NCI-H345 (cell line): Measurements from ENCODE around the gene ALDOA.

Experiments
- DNase-seq: peaks from one replicate; lab custom pipeline; 2025; lab: John Stamatoyannopoulos, UW

The ALDOA gene

DNA sequence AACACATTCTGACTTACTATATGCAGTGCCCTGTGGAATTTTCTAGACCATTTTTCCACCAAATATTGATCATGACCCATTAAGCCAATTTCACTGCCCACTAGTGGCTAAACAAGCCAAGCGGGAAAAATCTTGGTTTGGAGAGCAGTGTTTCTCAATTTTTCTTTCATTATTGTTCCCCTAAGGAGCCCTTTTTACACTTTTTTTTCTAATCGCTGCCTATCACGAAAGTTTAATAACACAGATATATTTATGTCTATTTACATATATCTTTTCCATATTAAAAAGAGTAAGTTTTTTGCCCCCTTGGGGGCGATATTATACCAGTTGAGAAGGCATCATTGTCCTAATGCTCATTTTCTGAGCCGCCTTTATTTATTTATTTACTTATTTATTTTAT is 23.7 kb upstream of the ALDOA start:
- peak; percentile 10 for DNase-seq

DNA sequence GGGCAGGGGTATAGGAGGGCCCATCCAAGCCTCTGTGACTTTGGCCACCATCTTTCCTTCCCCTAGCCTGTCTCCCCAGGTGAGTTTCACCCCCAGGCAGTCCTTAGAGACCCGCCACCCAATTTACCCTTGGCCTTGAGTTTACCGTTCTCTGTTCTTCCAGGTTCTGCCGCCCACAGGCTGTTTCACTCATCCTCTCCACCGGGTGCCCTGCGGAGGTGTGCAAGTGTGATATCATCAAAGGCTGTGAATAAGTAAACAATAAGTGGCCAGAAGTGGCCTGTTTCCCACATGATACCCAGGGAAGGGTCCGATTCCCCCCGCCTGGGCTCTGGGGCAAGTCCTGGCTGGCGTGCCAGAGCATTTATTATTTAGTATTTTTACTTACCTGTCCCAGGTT is 19.4 kb upstream of the ALDOA start:
- DNase-seq = no peak

- no peak for DNase-seq
These were observed 19.0 kb upstream of the ALDOA start for GRCh38 chr16:30046588-30046987.

GRCh38 chr16:30049871-30050270 is 15.7 kb upstream of the ALDOA start:
- DNase-seq = no peak

- DNase-seq = no peak
These were observed 14.0 kb upstream of the ALDOA start for GRCh38 chr16:30051518-30051917.

DNA sequence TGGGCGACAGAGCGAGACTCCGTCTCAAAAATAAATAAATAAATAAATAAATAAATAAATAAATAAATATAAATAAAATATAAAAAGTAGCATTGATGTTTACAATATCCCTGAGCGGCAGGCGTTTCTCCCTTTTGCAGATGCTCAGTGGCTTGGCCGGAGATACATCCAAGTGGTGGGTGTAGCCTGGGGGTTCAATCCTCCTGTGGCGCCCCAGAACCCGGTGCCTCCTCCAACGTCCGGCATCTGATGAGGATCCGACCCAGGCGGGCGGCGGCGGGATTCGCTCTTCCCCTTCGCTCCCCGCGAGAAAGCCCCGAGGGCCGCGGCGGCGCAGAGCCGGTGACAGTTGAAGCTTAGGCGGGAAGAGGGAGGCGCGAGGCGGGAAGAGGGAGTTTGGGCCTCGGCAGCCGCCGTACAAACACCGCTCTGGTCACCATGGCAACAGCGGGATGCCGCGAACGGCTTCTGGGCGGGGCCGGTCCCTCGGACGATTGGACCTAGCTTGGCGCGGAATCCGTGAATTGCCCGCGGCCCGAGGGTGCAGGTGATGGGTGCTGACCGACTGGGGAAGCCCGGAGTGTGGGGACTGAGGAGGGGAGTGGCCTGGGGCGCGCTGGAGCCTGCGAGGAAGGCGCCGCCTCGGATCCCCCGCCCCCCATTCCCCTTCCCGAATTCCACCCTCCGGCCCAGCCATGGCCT is 12.7 kb upstream of the ALDOA start:
- peak; percentile 96 for DNase-seq

DNA sequence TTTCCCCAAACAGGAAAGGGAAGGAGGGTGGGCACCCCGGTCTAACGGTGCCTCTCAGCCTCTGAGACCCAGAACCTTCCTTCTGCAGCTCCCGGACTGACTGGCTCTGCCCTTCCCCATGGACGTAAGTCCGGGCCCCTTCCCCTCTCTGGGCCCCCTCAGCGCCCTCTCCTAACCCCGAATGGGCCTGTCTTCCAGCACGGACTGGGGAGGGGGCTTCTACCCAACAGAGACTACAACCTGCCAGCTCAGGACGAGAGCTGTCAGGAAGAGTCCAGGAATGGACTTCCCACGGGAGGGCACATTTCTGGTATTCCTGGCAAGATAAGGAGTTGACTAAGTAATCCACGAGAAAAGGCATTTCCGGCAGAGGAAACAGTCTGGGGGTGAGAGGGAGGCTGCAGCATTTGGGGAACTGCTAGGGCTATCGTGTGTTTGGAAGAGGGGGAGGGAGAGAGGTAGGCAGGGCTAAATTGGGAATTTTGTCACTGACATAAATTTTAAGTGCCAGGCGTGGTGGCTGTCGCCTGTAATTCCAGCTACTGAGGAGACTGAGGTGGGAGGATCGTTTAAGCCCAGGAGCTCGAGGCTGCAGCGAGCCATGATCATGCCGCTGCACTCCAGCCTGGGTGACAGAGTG is 12.1 kb upstream of the ALDOA start:
- DNase-seq = no peak

DNA sequence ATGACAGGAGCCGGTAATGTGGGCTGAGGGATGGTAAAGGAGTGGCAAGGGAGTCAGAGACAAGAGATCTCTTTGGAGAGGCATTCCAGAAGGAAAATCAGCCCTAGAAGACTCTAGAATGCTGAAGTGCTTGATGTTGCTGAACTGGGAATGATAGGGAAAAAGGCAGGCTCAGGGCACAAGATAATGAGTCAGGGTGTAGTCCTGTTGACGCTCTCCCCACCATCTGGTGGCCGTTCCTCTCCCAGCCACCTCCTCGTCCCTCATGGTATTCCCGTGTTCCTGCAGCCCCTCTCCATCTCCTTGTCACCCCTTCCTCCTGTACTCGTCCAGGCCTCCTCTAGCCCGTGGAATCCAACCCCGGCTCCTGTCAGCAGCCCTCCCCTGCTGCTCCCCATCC is 11.1 kb upstream of the ALDOA start:
- no peak for DNase-seq

DNA sequence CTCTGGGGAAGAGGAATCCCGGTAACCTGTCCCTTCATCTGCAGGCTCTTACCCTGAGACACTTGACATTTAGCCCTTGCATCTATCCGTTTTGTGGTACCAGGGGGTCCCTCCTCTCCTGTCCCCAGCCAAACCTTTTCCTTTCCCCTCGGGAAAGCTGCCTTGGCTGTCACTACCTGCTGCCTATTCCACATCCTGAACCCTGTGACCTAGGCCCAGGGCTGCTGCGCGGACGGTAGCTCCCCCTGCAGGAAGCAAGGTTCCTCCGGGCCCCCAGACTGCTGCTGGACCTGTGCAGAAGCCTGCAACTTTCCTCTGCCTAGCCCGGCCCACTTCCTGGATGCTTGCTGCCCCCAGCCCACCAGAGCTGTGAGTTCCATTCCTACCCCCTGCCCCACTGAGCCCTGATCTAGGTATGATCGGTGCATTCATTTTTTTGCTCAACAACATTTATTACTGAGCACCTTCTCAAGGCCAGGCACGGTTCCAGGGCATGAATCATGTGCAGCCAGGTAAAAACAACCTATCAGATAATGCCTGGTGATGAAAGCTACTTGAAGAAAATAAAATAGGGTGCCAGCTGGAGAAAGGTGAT is 10.5 kb upstream of the ALDOA start:
- DNase-seq = peak; percentile 18

DNA sequence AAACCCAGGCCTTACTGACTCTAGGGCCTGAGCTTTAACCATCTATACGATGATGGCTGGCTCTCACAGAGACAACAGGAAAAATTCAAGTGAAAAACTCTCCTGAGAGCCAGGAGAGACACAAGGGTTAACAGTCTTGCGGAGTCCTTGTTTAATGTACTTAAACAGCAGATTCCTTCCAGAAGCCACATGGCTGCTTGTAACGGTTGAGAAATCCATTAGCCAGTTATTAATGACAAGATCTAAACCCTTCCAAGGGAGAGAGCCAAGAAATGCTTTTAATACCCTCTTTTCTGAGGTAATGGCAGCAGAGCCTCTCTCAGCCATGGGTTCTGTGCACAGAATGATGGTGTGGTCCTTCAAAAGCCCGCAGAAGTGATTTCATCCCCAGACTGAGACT is 5.2 kb upstream of the ALDOA start:
- no peak for DNase-seq

DNA sequence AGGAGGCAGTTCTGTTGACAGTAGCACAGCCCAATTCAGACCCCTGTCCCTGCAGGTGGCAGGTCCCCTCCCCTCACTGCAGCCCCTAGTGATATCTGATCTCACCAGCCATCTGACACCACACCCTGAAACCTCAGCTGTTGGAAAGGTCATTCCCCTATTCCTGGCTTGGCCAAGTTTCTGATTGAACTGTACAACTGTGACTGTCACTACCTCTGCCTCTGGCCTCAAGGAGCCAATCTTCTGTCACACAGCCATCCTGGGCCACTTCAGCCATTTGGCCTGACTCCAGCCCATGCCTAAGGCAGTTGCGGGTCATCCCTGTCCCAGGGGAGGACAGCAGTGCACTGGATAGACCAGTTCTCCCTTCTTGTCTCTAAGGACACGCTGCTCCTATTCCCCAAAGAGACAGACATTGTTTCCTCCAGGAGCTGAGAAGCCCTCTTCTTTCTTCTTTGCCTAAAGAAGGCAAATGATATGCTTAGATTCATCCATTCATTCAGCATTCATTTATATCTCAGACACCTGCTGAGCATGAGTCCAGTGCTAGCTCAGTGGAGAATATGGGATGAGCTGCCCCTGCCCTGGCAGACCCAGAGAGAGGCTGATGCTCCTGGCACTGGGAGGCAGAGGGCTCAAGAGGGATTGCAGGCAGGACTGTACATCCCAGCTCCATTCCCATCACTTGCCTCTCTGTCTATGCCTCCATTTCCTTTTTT is 4.6 kb upstream of the ALDOA start:
- DNase-seq = no peak

- DNase-seq = no peak
These were observed 2.2 kb upstream of the ALDOA start for GRCh38 chr16:30063278-30063892.

DNA sequence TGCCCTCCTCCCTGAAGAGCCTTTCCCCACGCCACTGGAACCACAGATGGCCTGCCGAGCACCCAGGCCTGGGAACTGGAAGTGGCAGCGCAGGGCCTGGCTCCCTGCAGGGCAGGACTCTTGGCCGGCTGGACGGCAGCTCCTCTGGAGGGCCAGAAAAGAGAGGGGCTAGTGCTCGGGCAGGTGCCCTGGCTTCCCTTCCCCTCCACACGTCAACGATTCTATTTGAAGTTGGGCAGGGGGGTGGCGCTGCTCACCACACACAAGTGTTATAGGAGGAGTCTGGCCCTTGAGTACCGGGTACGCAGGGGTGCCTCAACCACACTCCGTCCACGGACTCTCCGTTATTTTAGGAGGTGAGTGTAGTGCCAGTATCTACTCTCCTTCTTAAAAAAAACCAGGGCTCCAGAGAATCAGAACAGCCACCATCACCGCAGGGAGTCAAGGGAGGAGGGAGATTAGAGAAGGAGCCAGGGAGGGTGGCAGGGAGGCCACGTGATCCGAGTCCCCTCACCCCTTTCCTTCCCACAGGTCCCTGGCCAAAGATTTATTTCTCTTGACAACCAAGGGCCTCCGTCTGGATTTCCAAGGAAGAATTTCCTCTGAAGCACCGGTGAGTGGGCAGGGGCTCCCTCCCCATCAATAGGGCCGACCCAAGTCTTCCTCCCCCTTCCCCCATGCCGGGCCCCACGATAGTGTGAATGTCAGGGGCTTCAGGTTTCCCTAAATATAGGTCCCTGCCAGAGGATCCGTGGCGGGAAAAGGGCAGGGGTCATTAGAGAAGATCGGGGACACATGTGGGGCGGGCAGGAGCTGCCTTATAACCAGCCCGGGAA is 1.4 kb upstream of the ALDOA start:
- DNase-seq = peak; percentile 74

- DNase-seq = no peak
These were observed 845 bp upstream of the ALDOA start for GRCh38 chr16:30064729-30065101.

- DNase-seq = no peak
These were observed 592 bp downstream of the ALDOA start for GRCh38 chr16:30065943-30066760.

- DNase-seq = no peak
These were observed 1.4 kb downstream of the ALDOA start for GRCh38 chr16:30066761-30067583.

GRCh38 chr16:30067584-30067916 is 2.0 kb downstream of the ALDOA start:
- no peak for DNase-seq

DNA sequence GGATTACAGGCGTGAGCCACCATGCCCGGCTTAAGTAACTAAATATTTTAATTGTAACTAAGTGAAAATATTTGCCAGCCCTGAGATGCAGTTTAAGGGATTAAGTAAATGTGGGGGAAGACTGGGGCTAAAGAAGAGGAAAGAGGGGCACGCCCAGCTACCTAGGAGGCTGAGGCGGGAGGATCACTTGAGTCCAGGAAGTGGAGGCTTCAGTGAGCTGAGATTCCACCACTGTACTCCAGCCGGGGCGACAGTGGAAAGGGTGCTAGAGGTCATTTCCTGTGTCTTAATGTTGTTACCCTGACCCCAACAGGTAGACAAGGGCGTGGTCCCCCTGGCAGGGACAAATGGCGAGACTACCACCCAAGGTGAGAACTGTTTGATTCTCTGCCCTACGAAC is 2.8 kb downstream of the ALDOA start:
- DNase-seq = no peak

DNA sequence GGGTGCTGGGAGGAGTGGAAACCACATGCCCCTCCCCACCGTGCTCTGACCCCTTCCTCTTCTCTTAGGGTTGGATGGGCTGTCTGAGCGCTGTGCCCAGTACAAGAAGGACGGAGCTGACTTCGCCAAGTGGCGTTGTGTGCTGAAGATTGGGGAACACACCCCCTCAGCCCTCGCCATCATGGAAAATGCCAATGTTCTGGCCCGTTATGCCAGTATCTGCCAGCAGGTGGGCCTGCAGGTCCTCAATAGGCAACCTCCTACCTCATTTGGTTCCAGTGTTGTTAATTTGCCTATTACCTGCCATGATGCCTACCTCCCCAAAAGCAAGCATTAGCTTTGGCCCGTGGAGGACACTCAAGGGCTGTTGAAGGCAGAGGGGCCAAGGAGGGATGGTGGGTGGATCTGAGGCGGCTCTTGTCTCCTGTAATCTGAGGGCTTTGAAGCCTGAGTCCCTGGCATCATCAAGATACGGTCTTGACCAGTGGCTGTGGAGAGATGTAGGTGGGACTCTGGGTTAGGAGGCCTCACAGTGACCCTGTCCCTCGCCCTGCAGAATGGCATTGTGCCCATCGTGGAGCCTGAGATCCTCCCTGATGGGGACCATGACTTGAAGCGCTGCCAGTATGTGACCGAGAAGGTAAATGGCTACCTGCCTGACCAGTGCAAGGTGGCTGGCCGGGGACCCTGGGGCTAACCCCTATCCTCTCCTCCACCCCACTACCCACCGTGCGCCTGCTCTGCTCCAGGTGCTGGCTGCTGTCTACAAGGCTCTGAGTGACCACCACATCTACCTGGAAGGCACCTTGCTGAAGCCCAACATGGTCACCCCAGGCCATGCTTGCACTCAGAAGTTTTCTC is 3.4 kb downstream of the ALDOA start:
- DNase-seq = peak; percentile 17
